ENCODE data around the gene SLC34A1.

GRCh38 chr5:177371120-177372033, 12.9 kb upstream of the SLC34A1 start:
- TF ChIP-seq CTCF (IDR thresholded peaks at IDR 0.05) (no peak), POLR2A (IDR thresholded peaks at IDR 0.05) (no peak)

Measured in thyroid gland (tissue), 4 donors.